Measurements from ENCODE around the gene CSNK2B. TPM values are rescaled to one million over a fixed set of nuclear protein-coding genes. Genes with fewer than 3 reads are reported as not detected.

The CSNK2B gene
- total and polyA plus RNA-seq, 9 of the 15 experiments (the other 6 are each of a cell fraction or from before 2014, with no cell fraction given) = 120 to 1,126 (median 529) TPM

DNA sequence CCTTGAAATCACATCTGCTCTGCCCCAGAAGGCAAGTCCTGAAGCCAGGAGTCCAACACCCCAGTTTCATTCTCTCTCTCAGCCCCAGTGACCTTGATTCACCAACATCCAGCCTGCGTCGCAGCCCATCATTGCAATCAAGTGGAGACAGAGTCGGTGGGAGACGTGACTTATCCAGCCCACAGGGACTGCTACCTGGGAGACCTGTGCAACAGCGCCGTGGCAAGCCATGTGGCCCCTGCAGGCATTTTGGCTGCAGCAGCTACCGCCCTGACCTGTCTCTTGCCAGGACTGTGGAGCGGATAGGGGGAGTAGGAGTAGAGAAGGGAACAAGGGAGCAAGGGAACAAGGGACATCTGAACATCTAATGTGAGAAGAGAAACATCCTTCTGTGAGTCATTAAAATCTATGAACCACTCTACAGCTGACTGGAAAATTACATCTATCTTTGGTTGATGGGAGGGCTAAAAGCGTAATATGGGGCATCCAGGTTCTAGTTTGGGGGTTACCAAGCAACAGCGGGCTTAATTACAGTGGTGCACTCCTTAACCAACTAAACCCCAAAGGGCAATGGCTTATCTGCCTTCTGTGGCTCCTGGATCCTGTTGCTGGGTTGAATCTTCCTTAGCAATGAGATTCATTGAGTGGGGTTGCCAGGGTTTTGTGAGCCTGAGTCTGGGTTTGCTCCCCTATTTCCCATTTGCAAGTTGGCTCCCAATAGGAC is 51.8 kb downstream of the CSNK2B start (continued):
- TF ChIP-seq ZNF197 (CRISPR knock-in tag; IDR thresholded peaks at IDR 0.05; ENCODE audit: low read depth) (no peak), POLR2H (tag; IDR thresholded peaks at IDR 0.05; ENCODE audit: low read depth) (no peak), PPARD (CRISPR knock-in tag; IDR thresholded peaks at IDR 0.05) (no peak), RHOXF2B (CRISPR knock-in tag; conservative IDR thresholded peaks at IDR 0.05) (no peak), SMAD3 (CRISPR knock-in tag; conservative IDR thresholded peaks at IDR 0.05) (no peak), SMARCB1 (IDR thresholded peaks at IDR 0.05; ENCODE audit: insufficient read length, low read depth) (peak; percentile 59), PRMT5 (CRISPR knock-in tag; IDR thresholded peaks at IDR 0.05) (no peak), RBM15 (IDR thresholded peaks at IDR 0.05; ENCODE audit: insufficient read depth, low read length) (no peak), DACH1 (IDR thresholded peaks at IDR 0.05; ENCODE audit: partially characterized antibody) (no peak), RAD51 (IDR thresholded peaks at IDR 0.05; ENCODE audit: borderline replicate concordance, low read depth) (no peak), ETS2 (tag; IDR thresholded peaks at IDR 0.05; ENCODE audit: borderline replicate concordance, poor library complexity, severe bottlenecking) (no peak), ZNF239 (CRISPR knock-in tag; IDR thresholded peaks at IDR 0.05) (no peak), STAG1 (CRISPR knock-in tag; IDR thresholded peaks at IDR 0.05; ENCODE audit: borderline replicate concordance) (no peak; the same call in 1 of the 2 replicates)
- TF ChIP-seq, protein P1, sequence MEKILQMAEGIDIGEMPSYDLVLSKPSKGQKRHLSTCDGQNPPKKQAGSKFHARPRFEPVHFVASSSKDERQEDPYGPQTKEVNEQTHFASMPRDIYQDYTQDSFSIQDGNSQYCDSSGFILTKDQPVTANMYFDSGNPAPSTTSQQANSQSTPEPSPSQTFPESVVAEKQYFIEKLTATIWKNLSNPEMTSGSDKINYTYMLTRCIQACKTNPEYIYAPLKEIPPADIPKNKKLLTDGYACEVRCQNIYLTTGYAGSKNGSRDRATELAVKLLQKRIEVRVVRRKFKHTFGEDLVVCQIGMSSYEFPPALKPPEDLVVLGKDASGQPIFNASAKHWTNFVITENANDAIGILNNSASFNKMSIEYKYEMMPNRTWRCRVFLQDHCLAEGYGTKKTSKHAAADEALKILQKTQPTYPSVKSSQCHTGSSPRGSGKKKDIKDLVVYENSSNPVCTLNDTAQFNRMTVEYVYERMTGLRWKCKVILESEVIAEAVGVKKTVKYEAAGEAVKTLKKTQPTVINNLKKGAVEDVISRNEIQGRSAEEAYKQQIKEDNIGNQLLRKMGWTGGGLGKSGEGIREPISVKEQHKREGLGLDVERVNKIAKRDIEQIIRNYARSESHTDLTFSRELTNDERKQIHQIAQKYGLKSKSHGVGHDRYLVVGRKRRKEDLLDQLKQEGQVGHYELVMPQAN (IDR thresholded peaks at IDR 0.05; ENCODE audit: borderline replicate concordance) = no peak
- TF ChIP-seq, protein P2, sequence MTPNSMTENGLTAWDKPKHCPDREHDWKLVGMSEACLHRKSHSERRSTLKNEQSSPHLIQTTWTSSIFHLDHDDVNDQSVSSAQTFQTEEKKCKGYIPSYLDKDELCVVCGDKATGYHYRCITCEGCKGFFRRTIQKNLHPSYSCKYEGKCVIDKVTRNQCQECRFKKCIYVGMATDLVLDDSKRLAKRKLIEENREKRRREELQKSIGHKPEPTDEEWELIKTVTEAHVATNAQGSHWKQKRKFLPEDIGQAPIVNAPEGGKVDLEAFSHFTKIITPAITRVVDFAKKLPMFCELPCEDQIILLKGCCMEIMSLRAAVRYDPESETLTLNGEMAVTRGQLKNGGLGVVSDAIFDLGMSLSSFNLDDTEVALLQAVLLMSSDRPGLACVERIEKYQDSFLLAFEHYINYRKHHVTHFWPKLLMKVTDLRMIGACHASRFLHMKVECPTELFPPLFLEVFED (CRISPR knock-in tag; conservative IDR thresholded peaks at IDR 0.05) = no peak
- TF ChIP-seq, protein P3, sequence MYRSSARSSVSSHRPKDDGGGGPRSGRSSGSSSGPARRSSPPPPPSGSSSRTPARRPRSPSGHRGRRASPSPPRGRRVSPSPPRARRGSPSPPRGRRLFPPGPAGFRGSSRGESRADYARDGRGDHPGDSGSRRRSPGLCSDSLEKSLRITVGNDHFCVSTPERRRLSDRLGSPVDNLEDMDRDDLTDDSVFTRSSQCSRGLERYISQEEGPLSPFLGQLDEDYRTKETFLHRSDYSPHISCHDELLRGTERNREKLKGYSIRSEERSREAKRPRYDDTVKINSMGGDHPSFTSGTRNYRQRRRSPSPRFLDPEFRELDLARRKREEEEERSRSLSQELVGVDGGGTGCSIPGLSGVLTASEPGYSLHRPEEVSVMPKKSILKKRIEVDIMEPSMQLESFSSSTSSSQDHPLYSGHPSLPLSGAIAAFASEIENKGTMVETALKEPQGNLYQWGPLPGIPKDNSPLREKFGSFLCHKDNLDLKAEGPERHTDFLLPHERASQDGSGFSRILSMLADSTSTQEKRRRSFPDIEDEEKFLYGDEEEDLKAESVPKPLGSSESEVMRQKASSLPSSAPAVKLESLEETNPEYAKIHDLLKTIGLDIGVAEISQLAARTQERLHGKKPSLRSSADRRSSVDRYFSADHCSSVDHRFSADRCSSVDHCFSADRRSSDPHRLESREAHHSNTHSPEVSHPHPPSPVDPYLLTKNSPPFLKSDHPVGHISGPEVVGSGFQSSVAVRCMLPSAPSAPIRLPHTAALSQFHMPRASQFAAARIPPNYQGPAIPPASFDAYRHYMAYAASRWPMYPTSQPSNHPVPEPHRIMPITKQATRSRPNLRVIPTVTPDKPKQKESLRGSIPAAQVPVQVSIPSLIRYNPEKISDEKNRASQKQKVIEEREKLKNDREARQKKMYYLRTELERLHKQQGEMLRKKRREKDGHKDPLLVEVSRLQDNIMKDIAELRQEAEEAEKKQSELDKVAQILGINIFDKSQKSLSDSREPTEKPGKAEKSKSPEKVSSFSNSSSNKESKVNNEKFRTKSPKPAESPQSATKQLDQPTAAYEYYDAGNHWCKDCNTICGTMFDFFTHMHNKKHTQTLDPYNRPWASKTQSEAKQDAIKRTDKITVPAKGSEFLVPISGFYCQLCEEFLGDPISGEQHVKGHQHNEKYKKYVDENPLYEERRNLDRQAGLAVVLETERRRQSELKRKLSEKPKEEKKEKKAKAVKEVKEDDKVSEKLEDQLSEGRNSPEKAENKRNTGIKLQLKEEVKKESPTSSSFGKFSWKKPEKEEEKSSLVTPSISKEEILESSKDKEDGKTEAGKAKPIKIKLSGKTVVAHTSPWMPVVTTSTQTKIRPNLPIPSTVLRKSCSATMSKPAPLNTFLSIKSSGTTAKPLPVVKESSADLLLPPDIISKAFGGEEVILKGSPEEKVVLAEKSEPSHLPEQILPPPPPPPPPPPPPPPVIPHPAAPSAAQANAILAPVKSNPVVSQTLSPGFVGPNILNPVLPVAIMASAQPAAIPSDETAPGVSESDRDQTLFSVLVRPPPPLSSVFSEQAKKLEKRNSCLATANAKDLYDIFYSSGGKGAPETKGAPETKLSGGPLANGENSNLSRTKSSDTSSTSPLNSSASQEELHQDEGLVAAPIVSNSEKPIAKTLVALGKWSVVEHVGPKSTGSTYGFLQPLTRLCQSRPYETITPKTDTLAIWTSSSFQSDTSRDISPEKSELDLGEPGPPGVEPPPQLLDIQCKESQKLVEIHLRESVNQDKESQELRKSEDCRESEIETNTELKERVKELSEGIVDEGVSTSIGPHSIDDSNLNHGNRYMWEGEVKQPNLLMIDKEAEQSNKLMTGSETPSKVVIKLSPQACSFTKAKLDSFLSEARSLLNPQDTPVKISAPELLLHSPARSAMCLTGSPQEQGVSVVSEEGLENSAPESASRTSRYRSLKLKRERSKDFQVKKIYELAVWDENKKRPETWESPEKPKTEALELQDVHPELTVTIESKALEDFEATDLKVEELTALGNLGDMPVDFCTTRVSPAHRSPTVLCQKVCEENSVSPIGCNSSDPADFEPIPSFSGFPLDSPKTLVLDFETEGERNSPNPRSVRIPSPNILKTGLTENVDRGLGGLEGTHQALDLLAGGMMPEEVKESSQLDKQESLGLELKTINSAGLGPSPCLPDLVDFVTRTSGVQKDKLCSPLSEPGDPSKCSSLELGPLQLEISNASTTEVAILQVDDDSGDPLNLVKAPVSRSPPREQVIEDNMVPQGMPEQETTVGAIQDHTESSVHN (IDR thresholded peaks at IDR 0.05; ENCODE audit: borderline replicate concordance in 1 of 2, low read depth in 1 of 2) = no peak
